ENCODE data around the gene PCED1A. TPM values are rescaled to one million over a fixed set of nuclear protein-coding genes. Genes with fewer than 3 reads are reported as not detected.

The PCED1A gene
- total RNA-seq, 4 donors from 2014 or later = 2.6 to 9.3 (median 5.7) TPM

DNA sequence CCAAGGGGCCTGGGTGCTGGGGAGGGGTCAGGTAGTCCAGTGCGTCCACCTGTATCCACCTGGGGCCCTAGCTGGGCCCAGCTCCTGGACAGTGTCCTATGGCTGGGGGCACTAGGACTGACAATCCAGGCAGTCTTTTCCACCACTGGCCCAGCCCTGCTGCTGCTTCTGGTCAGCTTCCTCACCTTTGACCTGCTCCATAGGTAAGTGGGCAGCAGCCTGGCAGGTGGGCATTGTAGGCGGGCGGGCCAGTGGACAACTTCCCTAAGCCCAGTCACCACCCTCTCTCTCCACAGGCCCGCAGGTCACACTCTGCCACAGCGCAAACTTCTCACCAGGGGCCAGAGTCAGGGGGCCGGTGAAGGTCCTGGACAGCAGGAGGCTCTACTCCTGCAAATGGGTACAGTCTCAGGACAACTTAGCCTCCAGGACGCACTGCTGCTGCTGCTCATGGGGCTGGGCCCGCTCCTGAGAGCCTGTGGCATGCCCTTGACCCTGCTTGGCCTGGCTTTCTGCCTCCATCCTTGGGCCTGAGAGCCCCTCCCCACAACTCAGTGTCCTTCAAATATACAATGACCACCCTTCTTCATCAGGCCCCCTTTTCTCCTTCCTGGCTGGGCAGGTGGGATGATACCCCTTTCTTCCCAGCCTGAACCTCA lies 25.1 kb downstream of the PCED1A start:
- Histone ChIP-seq H3K36me3 (no peaks in the 10 kb centered on the region), H3K4me1 (no peaks in the 10 kb centered on the region), H3K4me3 (no peak overlapping the region), H3K27me3 (peaks cover 8 to 23% (median 18%) of the 10 kb centered on the region in 3 donors), H3K9me3 (peaks cover 0 to 5% (median 0%) of the 10 kb centered on the region in 3 donors), H3K27ac (no peak overlapping the region)
- ATAC-seq (no peak), DNase-seq (no peak)
- intact Hi-C loops (cut with DNase I; ENCODE audit: low total_unique reads) = no loop called here
- no peak for TF ChIP-seq POLR2A (IDR thresholded peaks at IDR 0.05)
- TF ChIP-seq, protein P1, sequence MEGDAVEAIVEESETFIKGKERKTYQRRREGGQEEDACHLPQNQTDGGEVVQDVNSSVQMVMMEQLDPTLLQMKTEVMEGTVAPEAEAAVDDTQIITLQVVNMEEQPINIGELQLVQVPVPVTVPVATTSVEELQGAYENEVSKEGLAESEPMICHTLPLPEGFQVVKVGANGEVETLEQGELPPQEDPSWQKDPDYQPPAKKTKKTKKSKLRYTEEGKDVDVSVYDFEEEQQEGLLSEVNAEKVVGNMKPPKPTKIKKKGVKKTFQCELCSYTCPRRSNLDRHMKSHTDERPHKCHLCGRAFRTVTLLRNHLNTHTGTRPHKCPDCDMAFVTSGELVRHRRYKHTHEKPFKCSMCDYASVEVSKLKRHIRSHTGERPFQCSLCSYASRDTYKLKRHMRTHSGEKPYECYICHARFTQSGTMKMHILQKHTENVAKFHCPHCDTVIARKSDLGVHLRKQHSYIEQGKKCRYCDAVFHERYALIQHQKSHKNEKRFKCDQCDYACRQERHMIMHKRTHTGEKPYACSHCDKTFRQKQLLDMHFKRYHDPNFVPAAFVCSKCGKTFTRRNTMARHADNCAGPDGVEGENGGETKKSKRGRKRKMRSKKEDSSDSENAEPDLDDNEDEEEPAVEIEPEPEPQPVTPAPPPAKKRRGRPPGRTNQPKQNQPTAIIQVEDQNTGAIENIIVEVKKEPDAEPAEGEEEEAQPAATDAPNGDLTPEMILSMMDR (IDR thresholded peaks at IDR 0.05 in 4 of 5, conservative IDR thresholded peaks at IDR 0.05 in 1 of 5) = no peak
- in situ Hi-C loops (cut with MboI; ENCODE audit: low sequenced_read_pairs in 4 of 4) = no loop called here

DNA sequence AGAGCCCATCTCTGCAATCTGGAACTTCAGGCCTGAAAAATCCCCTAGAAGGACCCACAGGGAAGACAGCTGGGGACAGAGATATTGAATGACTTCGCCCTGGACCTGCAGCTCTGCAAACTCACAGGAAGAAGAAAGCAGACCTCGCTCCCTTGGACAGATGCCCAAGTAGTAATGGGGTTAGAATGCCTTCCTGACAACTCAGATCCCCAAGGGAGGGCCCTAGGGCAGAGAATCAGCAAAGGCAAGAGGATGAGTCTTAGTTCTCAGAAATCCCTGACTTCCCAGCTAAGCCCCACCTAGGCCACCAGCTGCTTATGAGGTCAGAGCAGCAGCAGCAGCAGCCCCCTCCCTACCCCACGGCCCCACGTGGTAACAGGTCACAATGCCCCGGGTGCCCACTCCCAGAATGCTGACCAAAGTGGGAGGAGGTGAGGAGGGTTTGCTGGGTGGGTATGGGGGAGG lies 25.8 kb downstream of the PCED1A start, which contains the start of gene C20orf141:
TSS of gene C20orf141 (plus strand) at position 401 of the 465 bp plus-strand sequence. CDS start 198 bp downstream, outside the sequence.
- Histone ChIP-seq H3K36me3 (no peaks in the 10 kb centered on the region), H3K4me1 (no peaks in the 10 kb centered on the region), H3K27me3 (peaks cover under 1 to 20% (median 13%) of the 10 kb centered on the region in 3 donors), H3K9me3 (peaks cover 0 to 5% (median 0%) of the 10 kb centered on the region in 3 donors), H3K27ac (no peak within 1 kb of the TSS), H3K4me3 (no peak within 1 kb of the TSS)
- ATAC-seq (peak; percentile 29 to 58), DNase-seq (peak; percentile 19 to 59)
- in situ Hi-C loops (cut with MboI; ENCODE audit: low sequenced_read_pairs in 4 of 4) = no loop called here
- intact Hi-C loops (cut with DNase I; ENCODE audit: low total_unique reads) = no loop called here
- TF ChIP-seq POLR2A (IDR thresholded peaks at IDR 0.05) = no peak
- TF ChIP-seq, protein P1 (IDR thresholded peaks at IDR 0.05 in 4 of 5, conservative IDR thresholded peaks at IDR 0.05 in 1 of 5) = no peak

DNA sequence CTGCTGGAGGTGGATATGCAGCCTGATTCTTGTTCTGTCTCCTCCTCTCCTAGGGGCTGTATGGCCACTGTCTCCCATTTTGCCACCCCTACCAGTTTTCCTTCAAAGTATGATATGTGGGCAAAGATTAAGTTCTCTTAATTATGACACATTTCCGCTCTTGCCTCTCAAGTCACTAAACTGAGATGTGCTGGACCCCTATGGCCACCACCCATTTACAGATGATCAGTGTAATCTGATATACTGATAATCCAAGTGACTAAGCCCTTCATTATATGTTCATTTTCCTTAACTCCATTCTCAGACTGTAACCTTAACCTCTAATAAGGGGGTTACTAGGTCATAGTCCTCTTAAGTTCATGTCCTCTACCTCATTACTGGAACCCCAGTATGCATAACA lies 26.4 kb downstream of the PCED1A start:
- in situ Hi-C loops (cut with MboI; ENCODE audit: low sequenced_read_pairs in 4 of 4) = no loop called here
- no peaks in the 10 kb centered on the region for H3K4me1 ChIP-seq

DNA sequence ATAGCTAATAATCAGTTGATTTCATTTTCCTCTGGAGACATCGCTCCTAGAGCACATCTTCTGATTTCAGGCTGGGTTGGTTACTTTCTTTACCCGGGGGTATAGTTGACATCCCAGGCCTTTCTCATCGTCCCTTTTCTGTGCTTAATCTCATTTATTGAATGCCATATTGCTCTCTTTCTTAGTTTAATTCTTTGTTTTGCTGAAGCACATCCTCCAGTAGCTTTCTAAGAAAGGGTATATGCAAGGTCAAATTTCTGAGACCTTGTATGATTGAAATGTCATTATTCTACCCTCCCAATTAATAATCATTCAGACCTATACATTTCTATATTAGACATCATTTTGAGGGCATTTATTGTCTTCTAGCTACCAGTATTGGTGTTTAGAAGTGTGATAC lies 28.3 kb downstream of the PCED1A start:
- TF ChIP-seq POLR2A (IDR thresholded peaks at IDR 0.05) = no peak
- TF ChIP-seq, protein P1 (IDR thresholded peaks at IDR 0.05 in 4 of 5, conservative IDR thresholded peaks at IDR 0.05 in 1 of 5) = no peak
- Histone ChIP-seq H3K36me3 (no peaks in the 10 kb centered on the region), H3K4me3 (no peak overlapping the region), H3K27ac (no peak overlapping the region), H3K27me3 (peaks cover 9 to 27% (median 18%) of the 10 kb centered on the region in 3 donors), H3K9me3 (peaks cover 0 to 5% (median 0%) of the 10 kb centered on the region in 3 donors), H3K4me1 (no peaks in the 10 kb centered on the region)
- in situ Hi-C loops (cut with MboI; ENCODE audit: low sequenced_read_pairs in 4 of 4) = no loop called here
- DNase-seq = no peak
- no peak for ATAC-seq
- intact Hi-C loops (cut with DNase I; ENCODE audit: low total_unique reads) = no loop called here

More for the DNA sequence above, 26.4 kb downstream of the PCED1A start:
- intact Hi-C loops (cut with DNase I; ENCODE audit: low total_unique reads) = no loop called here
- no peaks in the 10 kb centered on the region for H3K36me3 ChIP-seq
- no peak overlapping the region for H3K27ac ChIP-seq
- DNase-seq = no peak
- H3K27me3 ChIP-seq = peaks cover under 1 to 15% (median 11%) of the 10 kb centered on the region in 3 donors
- no peak for ATAC-seq
- H3K4me3 ChIP-seq = no peak overlapping the region
- no peak for TF ChIP-seq POLR2A (IDR thresholded peaks at IDR 0.05)
- TF ChIP-seq, protein P1 (IDR thresholded peaks at IDR 0.05 in 4 of 5, conservative IDR thresholded peaks at IDR 0.05 in 1 of 5) = no peak
- H3K9me3 ChIP-seq = peaks cover 0 to 5% (median 0%) of the 10 kb centered on the region in 3 donors
